Peyer's patch (tissue), 4 donors: ENCODE data around the gene SGCA. TPM values are rescaled to one million over a fixed set of nuclear protein-coding genes. Genes with fewer than 3 reads are reported as not detected.

Source experiments
- DNase-seq, 3 donors: peaks; one replicate each; pipeline ENCODE4 v3.0.0-alpha.2; 2017 to 2019
- H3K27ac ChIP-seq, 4 donors: fragments of 200-600 bp; sonication (generic); one replicate each; pipeline ENCODE4 v1.5.1; 2016 to 2019
- H3K27me3 ChIP-seq, 2 donors: fragments of 200-600 bp; sonication (generic); one replicate each; pipeline ENCODE4 v1.5.1; 2019
- H3K36me3 ChIP-seq, 3 donors: fragments of 200-600 bp; sonication (generic); one replicate each; pipeline ENCODE4 v1.5.1; 2016 to 2019
- H3K4me1 ChIP-seq, 4 donors: fragments of 200-600 bp; sonication (generic); one replicate each; pipeline ENCODE4 v1.5.1; 2016 to 2019
- H3K4me3 ChIP-seq, 4 donors: fragments of 200-600 bp; sonication (generic); 1 replicate in 3 of 4; 2 replicates in 1 of 4; pipeline ENCODE4 v1.5.1; 2016 to 2019; ENCODE audit warnings: mild to moderate bottlenecking in 1 of 4
- H3K9me3 ChIP-seq, 4 donors: fragments of 200-600 bp; sonication (generic); one replicate each; pipeline ENCODE4 v1.5.1; 2016 to 2019; ENCODE audit warnings: mild to moderate bottlenecking in 1 of 4
- POLR2A ChIP-seq, 2 donors: fragments of 450-650 bp; IDR thresholded peaks; one replicate each; pipeline ENCODE4 v1.5.1; 2017; ENCODE audit warnings: antibody characterized with exemption in 2 of 2, mild to moderate bottlenecking in 2 of 2, moderate library complexity in 2 of 2
- total RNA-seq, 4 donors: library from RNA; depleted of rRNA; stranded (reverse); fragments of >200 nt; gene quantifications; one replicate each; pipeline ENCODE4 v1.1.0, GENCODE V29; 2016
- TF ChIP-seq, protein P1 (sequence below), 6 experiments: fragments of 450-650 bp in 4 of 6; fragments of 200-600 bp in 2 of 6; sonication (generic) in 1 of 6; IDR thresholded peaks; one replicate each; pipeline ENCODE4 v1.5.1; 2017 to 2019; ENCODE audit warnings: antibody characterized with exemption in 6 of 6, mild to moderate bottlenecking in 3 of 6, moderate library complexity in 1 of 6

Gene SGCA
- total RNA-seq, 4 donors from 2014 or later = 2.9 to 3.5 (median 3.5) TPM; not detected in 1

GRCh38 chr17:50181591-50182560 lies 16.1 kb downstream of the SGCA start:
- H3K27ac ChIP-seq = no peak overlapping the region
- no peak overlapping the region for H3K4me3 ChIP-seq
- H3K4me1 ChIP-seq = peaks cover 3 to 30% (median 16%) of the 10 kb centered on the region in 4 donors
- TF ChIP-seq POLR2A (IDR thresholded peaks at IDR 0.05) = no peak
- TF ChIP-seq, protein P1, sequence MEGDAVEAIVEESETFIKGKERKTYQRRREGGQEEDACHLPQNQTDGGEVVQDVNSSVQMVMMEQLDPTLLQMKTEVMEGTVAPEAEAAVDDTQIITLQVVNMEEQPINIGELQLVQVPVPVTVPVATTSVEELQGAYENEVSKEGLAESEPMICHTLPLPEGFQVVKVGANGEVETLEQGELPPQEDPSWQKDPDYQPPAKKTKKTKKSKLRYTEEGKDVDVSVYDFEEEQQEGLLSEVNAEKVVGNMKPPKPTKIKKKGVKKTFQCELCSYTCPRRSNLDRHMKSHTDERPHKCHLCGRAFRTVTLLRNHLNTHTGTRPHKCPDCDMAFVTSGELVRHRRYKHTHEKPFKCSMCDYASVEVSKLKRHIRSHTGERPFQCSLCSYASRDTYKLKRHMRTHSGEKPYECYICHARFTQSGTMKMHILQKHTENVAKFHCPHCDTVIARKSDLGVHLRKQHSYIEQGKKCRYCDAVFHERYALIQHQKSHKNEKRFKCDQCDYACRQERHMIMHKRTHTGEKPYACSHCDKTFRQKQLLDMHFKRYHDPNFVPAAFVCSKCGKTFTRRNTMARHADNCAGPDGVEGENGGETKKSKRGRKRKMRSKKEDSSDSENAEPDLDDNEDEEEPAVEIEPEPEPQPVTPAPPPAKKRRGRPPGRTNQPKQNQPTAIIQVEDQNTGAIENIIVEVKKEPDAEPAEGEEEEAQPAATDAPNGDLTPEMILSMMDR (IDR thresholded peaks at IDR 0.05) = no peak
- no peaks in the 10 kb centered on the region for H3K36me3 ChIP-seq
- no peaks in the 10 kb centered on the region for H3K9me3 ChIP-seq
- DNase-seq = no peak
- H3K27me3 ChIP-seq = no peaks in the 10 kb centered on the region

GRCh38 chr17:50182783-50183420 lies 17.1 kb downstream of the SGCA start:
- no peak overlapping the region for H3K4me3 ChIP-seq
- TF ChIP-seq, protein P1 (IDR thresholded peaks at IDR 0.05) = no peak
- no peak for TF ChIP-seq POLR2A (IDR thresholded peaks at IDR 0.05)
- H3K27ac ChIP-seq = peak overlapping the region in 1 of 4 donors; percentile 70
- peaks cover 3 to 25% (median 15%) of the 10 kb centered on the region in 4 donors for H3K4me1 ChIP-seq
- H3K36me3 ChIP-seq = peaks cover 0 to 4% (median 0%) of the 10 kb centered on the region in 3 donors
- H3K27me3 ChIP-seq = no peaks in the 10 kb centered on the region
- no peak for DNase-seq
- no peaks in the 10 kb centered on the region for H3K9me3 ChIP-seq

- no peak for DNase-seq
Observed at GRCh38 chr17:50183421-50183994, 17.7 kb downstream of the SGCA start.

GRCh38 chr17:50184064-50184463 lies 18.3 kb downstream of the SGCA start:
- Histone ChIP-seq H3K4me1 (peaks cover 3 to 17% (median 14%) of the 10 kb centered on the region in 4 donors), H3K36me3 (peaks cover 0 to 8% (median 0%) of the 10 kb centered on the region in 3 donors), H3K27ac (peak overlapping the region in 2 of 4 donors; percentile 10 to 70), H3K4me3 (peak overlapping the region in 1 of 4 donors; percentile 21), H3K27me3 (no peaks in the 10 kb centered on the region), H3K9me3 (no peaks in the 10 kb centered on the region)
- TF ChIP-seq POLR2A (IDR thresholded peaks at IDR 0.05) = no peak
- TF ChIP-seq, protein P1 (IDR thresholded peaks at IDR 0.05) = peak in 2 of 6 experiments; percentile 12 to 22
- DNase-seq = no peak

More at GRCh38 chr17:50183421-50183994, 17.7 kb downstream of the SGCA start:
- Histone ChIP-seq H3K36me3 (peaks cover 0 to 4% (median 0%) of the 10 kb centered on the region in 3 donors), H3K27me3 (no peaks in the 10 kb centered on the region), H3K4me3 (peak overlapping the region in 1 of 4 donors; percentile 21), H3K27ac (peak overlapping the region in 2 of 4 donors; percentile 10 to 70), H3K4me1 (peaks cover 3 to 19% (median 14%) of the 10 kb centered on the region in 4 donors), H3K9me3 (no peaks in the 10 kb centered on the region)
- TF ChIP-seq, protein P1 (IDR thresholded peaks at IDR 0.05) = no peak
- no peak for TF ChIP-seq POLR2A (IDR thresholded peaks at IDR 0.05)
